PC-3 (cell line): ENCODE results near the gene NHS. TPM values are rescaled to one million over a fixed set of nuclear protein-coding genes. Genes with fewer than 3 reads are reported as not detected.

ENCODE experiments used
- ATAC-seq: fragments of 200-7000 bp; cut with Tn5 transposase; 2 replicates; pipeline ENCODE4 v1.9.1; 2020; ENCODE audit warnings: mild to moderate bottlenecking, moderate library complexity
- BruUV-seq: library from RNA; stranded (reverse); fragments of 400-500 nt; replicated peaks from 2 replicates; lab custom pipeline; 2021; lab: Mats Ljungman, UMichigan
- CTCF ChIA-PET: fragments of 300-600 bp; sonication (Branson Sonifier 250); formaldehyde crosslinking; loops from one replicate; lab custom pipeline; 2022; ENCODE audit warnings: antibody characterized with exemption; lab: Charles Lee
- POLR2A ChIA-PET: fragments of 300-600 bp; sonication (Branson Sonifier 250); formaldehyde crosslinking; loops from one replicate; lab custom pipeline; 2022; ENCODE audit warnings: antibody characterized with exemption; ENCODE audit not compliant: unreplicated experiment; lab: Charles Lee
- DNase-seq: peaks from one replicate; pipeline ENCODE4 v3.0.0-alpha.2; 2015
- H2AFZ ChIP-seq: fragments of 300-600 bp; sonication (generic); 2 replicates; pipeline ENCODE4 v1.6.0; 2016; ENCODE audit warnings: antibody characterized with exemption, low read length
- H3F3A ChIP-seq: fragments of 300-600 bp; sonication (generic); one replicate; pipeline ENCODE4 v1.6.0; 2017; ENCODE audit warnings: antibody characterized with exemption, low read length, control low read depth, mild to moderate bottlenecking; ENCODE audit not compliant: unreplicated experiment
- H3K27ac ChIP-seq: fragments of 300-600 bp; sonication (generic); 2 replicates; pipeline ENCODE4 v1.5.1; 2016; ENCODE audit warnings: mild to moderate bottlenecking, low read length
- H3K27me3 ChIP-seq: fragments of 300-600 bp; sonication (generic); 2 replicates; pipeline ENCODE4 v1.6.1; 2016; ENCODE audit warnings: low read length, mixed read lengths
- H3K36me3 ChIP-seq: fragments of 300-600 bp; sonication (generic); 2 replicates; pipeline ENCODE4 v1.6.1; 2016; ENCODE audit warnings: low read depth, mixed run types, low read length, mixed read lengths
- H3K4me1 ChIP-seq: fragments of 300-600 bp; sonication (generic); 2 replicates; pipeline ENCODE4 v1.5.1; 2016; ENCODE audit warnings: low read length; ENCODE audit not compliant: insufficient read depth
- H3K4me2 ChIP-seq: fragments of 300-600 bp; sonication (generic); 2 replicates; pipeline ENCODE4 v1.6.0; 2016; ENCODE audit warnings: low read length
- H3K4me3 ChIP-seq: fragments of 300-600 bp; sonication (generic); 2 replicates; pipeline ENCODE4 v1.5.1; 2016; ENCODE audit warnings: mild to moderate bottlenecking, low read length, mixed read lengths
- H3K79me2 ChIP-seq: fragments of 300-600 bp; sonication (generic); 2 replicates; pipeline ENCODE4 v1.6.1; 2017; ENCODE audit warnings: low read length, mixed read lengths
- H3K9ac ChIP-seq: fragments of 300-600 bp; sonication (generic); 2 replicates; pipeline ENCODE4 v1.6.0; 2016; ENCODE audit warnings: mild to moderate bottlenecking, low read length
- H3K9me2 ChIP-seq: fragments of 300-600 bp; sonication (generic); replicated peaks from 2 replicates; pipeline ENCODE4 v1.6.1; 2016; ENCODE audit warnings: mixed run types, low read length, mixed read lengths
- H3K9me3 ChIP-seq: fragments of 300-600 bp; sonication (generic); 2 replicates; pipeline ENCODE4 v1.6.1; 2016; ENCODE audit warnings: low read length, mixed read lengths
- H4K20me1 ChIP-seq: fragments of 300-600 bp; sonication (generic); 2 replicates; pipeline ENCODE4 v1.6.1; 2016; ENCODE audit warnings: low read length, mixed read lengths
- CTCF ChIP-seq: fragments of 300-600 bp; sonication (generic); conservative IDR thresholded peaks from 2 replicates; pipeline ENCODE4 v1.5.1; 2017; ENCODE audit warnings: antibody characterized with exemption, low read depth, mild to moderate bottlenecking, low read length
- EZH2 ChIP-seq: fragments of 300-600 bp; sonication (generic); IDR thresholded peaks from one replicate; pipeline ENCODE4 v1.6.1; 2017; ENCODE audit warnings: antibody characterized with exemption, mild to moderate bottlenecking, low read length; ENCODE audit not compliant: unreplicated experiment
- EZH2phosphoT487 ChIP-seq: fragments of 300-600 bp; sonication (generic); IDR thresholded peaks from 2 replicates; pipeline ENCODE4 v1.6.1; 2018; ENCODE audit warnings: mild to moderate bottlenecking, antibody characterized with exemption, low read length, borderline replicate concordance
- intact Hi-C: fragments of 100-400 bp; cut with micrococcal nuclease; formaldehyde crosslinking; loops from 2 replicates; pipeline ENCODE4 v1.9.0; 2023
- total RNA-seq: library from RNA; depleted of rRNA; stranded (reverse); fragments of >200 nt; gene quantifications from 2 replicates; pipeline ENCODE4 v1.2.3, GENCODE V29; 2014

The NHS gene
- total RNA-seq, 1 experiment from 2014 or later = 4.9 TPM

- intact Hi-C loops = no loop called here
- H3K79me2 ChIP-seq = no peaks in the 10 kb centered on the region
- H3F3A ChIP-seq = no peaks in the 10 kb centered on the region
- H3K36me3 ChIP-seq = no peaks in the 10 kb centered on the region
- DNase-seq = no peak
- no peaks in the 10 kb centered on the region for H3K9me2 ChIP-seq
- no peaks in the 10 kb centered on the region for H3K4me1 ChIP-seq
- H3K9me3 ChIP-seq = no peaks in the 10 kb centered on the region
- H3K4me3 ChIP-seq = no peak overlapping the region
- no peak overlapping the region for H3K27ac ChIP-seq
- TF ChIP-seq CTCF = no peak
- no peak for TF ChIP-seq EZH2
- no peak for TF ChIP-seq EZH2phosphoT487
- ATAC-seq = no peak
- no peak overlapping the region for H2AFZ ChIP-seq
- H3K9ac ChIP-seq = no peak overlapping the region
- no TSS peak for BruUV-seq
- no peaks in the 10 kb centered on the region for H3K27me3 ChIP-seq
- no peak overlapping the region for H3K4me2 ChIP-seq
- no peaks in the 10 kb centered on the region for H4K20me1 ChIP-seq
- ChIA-PET POLR2A (no interaction called here), CTCF (no interaction called here)
Measured at GRCh38 chrX:17484592-17484991, 109.6 kb downstream of the NHS start.

GRCh38 chrX:17485391-17485790, 110.4 kb downstream of the NHS start:
- no peak overlapping the region for H3K4me3 ChIP-seq
- ChIA-PET CTCF (no interaction called here), POLR2A (no interaction called here)
- ATAC-seq (no peak), DNase-seq (no peak)
- TF ChIP-seq CTCF (no peak), EZH2phosphoT487 (no peak), EZH2 (no peak)
- no peak overlapping the region for H3K9ac ChIP-seq
- no peak overlapping the region for H3K4me2 ChIP-seq
- H4K20me1 ChIP-seq = no peaks in the 10 kb centered on the region
- no peaks in the 10 kb centered on the region for H3K9me3 ChIP-seq
- H2AFZ ChIP-seq = no peak overlapping the region
- H3K27ac ChIP-seq = no peak overlapping the region
- H3K4me1 ChIP-seq = no peaks in the 10 kb centered on the region
- no peaks in the 10 kb centered on the region for H3K79me2 ChIP-seq
- intact Hi-C loops = no loop called here
- H3K27me3 ChIP-seq = no peaks in the 10 kb centered on the region
- no peaks in the 10 kb centered on the region for H3K36me3 ChIP-seq
- no peaks in the 10 kb centered on the region for H3K9me2 ChIP-seq
- BruUV-seq = no TSS peak
- no peaks in the 10 kb centered on the region for H3F3A ChIP-seq

- no peak for DNase-seq
Measured at GRCh38 chrX:17488036-17488435, 113.0 kb downstream of the NHS start.

More at GRCh38 chrX:17488036-17488435, 113.0 kb downstream of the NHS start:
- no peaks in the 10 kb centered on the region for H3K9me2 ChIP-seq
- no peak overlapping the region for H3K4me2 ChIP-seq
- H3K79me2 ChIP-seq = peaks cover 4% of the 10 kb centered on the region
- TF ChIP-seq EZH2 (no peak), EZH2phosphoT487 (no peak), CTCF (no peak)
- no peaks in the 10 kb centered on the region for H3K9me3 ChIP-seq
- no peak overlapping the region for H2AFZ ChIP-seq
- H3K4me3 ChIP-seq = no peak overlapping the region
- ChIA-PET CTCF (no interaction called here), POLR2A (no interaction called here)
- H4K20me1 ChIP-seq = no peaks in the 10 kb centered on the region
- H3K4me1 ChIP-seq = peaks cover 9% of the 10 kb centered on the region
- H3K36me3 ChIP-seq = no peaks in the 10 kb centered on the region
- H3K27me3 ChIP-seq = no peaks in the 10 kb centered on the region
- H3K9ac ChIP-seq = no peak overlapping the region
- ATAC-seq = no peak
- intact Hi-C loops = no loop called here
- no TSS peak for BruUV-seq
- no peaks in the 10 kb centered on the region for H3F3A ChIP-seq
- no peak overlapping the region for H3K27ac ChIP-seq
